Inflammatory macrophage treated with lipopolysaccharide for 4 hours (primary cell): ENCODE measurements around the gene SLC12A7.

ENCODE experiments used
- DNase-seq: peaks from one replicate; pipeline ENCODE4 v3.0.0-alpha.2; 2020

SLC12A7 gene

DNA sequence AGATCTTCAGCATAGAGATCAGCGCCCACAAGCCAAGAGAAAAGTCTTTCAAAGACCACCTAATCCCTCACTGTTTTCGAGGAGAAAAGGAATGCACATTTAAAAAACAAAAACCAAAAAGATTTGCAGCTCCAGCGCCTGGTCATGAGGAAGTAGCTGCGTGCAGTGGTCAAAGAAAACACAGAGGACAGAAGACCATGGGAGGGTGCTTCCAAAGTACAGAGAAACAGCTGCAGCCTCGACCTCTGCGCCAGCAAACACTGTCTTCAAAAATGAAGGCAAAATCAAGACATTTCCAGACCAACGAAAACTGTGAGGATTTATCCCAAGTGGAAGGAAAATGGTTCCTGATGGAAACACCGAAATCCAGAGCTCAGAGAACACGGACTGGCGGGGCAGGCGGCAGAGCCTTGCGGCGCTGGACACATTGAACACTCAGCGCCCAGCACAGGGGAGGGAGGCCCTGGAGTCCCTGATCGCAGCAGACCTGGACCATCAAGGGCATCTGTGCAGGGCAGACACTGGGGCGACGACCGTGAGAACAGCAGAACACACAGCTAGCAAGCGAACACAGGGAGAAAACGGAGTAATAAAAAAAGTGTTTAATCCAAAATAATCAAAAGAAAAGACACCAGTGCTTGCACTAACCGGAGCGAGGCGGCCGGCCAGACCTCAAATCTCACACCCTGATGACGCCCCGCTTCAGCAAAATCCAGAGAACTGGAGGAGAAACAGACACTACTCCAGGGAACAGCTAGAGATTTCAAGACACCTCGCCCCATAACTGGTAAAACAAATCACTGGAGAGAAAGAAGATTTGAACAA lies 12.6 kb upstream of the SLC12A7 start:
- no peak for DNase-seq

DNA sequence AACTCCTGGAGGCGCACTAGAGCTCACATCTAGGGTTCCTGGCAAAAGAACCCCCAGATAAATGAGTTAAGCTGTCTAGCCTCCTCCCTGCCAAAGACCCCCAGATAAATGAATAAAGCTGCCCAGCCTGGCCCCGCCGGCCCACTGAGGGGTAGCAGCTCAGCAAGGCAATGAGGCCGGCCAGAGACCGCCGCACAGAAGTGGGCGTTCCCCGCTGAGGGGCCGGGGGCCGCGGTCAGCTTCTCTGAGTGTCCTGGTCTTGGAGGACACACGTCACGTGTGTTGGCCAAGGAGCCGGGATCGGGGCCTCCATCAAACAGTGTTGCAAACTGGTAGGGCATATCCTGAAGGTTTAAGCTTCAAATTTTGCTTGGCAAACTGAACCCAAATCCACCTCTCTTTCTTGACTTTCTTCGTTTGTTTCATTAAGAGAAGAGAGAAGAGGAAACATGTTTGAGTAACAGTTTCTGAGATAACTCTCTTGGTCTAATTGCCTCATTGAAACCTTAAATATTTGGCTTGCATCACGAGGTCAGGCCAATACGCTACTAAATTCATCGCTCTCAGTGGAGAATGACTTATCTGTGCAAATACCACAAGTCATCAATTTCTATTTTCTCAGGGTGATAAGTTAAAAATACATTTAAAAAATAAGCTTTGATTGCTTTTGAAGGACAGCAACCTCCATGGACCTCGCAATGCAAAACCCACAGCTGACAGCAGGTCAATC lies 11.7 kb upstream of the SLC12A7 start:
- peak; percentile 14 for DNase-seq

- no peak for DNase-seq
These were observed 10.8 kb upstream of the SLC12A7 start for GRCh38 chr5:1122511-1123294.

DNA sequence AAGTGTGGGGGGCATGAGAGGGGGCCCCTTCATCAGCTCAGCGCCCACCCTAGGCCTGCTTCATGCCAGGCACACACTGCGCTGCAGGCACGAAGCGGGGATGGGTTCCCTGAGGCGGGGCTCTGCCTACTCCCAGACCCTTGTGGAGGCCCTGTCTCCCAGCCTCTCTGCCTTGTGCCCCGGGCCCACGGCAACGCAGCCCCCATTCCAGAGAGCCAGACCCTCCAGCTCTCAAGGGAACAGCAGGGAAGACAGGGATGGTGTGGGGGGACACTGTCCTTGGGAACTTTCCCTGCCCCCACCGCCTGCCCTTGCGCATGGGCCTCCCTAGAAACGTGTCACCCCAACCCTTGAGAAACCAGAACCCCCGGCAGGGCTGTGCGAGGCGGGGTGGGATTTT lies 10.0 kb upstream of the SLC12A7 start:
- DNase-seq = no peak

DNA sequence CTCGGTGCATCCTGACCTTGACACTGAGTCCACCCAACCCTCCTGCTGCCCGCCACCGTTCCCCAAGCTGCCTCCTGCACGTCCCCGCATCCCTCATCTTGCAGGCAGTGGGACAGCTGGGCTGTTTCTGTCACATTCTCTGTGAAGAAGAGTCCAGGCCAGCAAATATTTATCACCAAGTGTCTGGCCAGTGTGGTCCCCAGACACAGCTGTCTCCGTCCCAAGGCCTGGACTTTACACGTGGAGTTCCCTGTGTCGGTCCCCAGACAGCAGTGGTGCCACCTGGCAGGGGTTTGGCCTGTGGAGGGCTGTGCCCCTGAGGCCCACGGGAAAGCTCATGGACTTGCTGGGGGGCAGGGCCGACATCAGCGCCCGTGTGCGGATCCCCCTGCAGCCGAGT lies 9.2 kb upstream of the SLC12A7 start:
- no peak for DNase-seq

GRCh38 chr5:1120236-1120999 lies 8.6 kb upstream of the SLC12A7 start:
- no peak for DNase-seq

DNA sequence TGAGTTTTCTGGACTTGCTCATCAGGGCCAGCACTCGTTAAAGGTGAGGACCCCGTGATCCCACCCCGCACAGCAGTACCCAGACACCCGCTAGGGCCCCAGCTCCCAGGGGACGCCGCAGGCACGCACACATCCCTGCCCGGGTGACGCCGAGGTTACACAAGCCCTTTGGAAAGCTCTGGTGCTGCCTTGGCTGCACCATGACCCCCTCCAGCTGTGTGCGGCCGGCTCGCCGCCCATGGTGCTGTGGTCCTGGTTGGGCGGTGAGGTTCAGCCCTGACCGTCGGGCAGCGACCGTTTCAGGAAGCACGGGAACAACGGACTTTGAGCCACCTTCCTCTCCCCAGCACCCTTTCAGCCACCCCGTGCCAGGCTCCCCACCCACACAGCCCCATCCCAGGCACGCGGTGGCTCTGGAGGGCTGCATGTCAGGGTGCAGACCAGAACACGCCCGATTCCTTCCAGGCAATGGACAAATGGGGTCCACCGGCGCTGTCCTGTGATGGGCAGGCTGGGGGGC lies 7.5 kb upstream of the SLC12A7 start:
- DNase-seq = no peak

DNA sequence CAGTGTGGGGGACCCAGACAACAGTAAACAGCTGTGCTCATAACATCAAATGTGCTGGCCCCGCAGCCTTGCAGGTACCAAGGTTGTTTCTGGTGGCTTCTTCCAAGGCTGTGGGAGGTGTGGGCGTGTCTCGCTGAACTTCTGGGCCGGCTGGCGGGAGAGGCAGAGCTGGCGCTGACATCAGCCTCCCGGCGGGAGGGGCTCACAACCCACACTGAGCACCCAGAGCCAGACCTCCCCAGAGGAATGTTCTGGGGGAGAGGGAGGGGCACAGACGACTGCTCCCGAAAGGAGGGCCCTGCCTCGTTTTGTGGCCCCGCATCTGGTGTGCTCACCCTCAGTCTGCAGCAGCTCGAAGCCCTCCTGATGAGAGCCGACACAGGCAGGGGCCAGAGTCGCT lies 6.9 kb upstream of the SLC12A7 start:
- no peak for DNase-seq

- no peak for DNase-seq
These were observed 6.4 kb upstream of the SLC12A7 start for GRCh38 chr5:1118231-1118698.

- DNase-seq = no peak
These were observed 5.1 kb upstream of the SLC12A7 start for GRCh38 chr5:1116977-1117376.

GRCh38 chr5:1116109-1116740 lies 4.4 kb upstream of the SLC12A7 start:
- no peak for DNase-seq

DNA sequence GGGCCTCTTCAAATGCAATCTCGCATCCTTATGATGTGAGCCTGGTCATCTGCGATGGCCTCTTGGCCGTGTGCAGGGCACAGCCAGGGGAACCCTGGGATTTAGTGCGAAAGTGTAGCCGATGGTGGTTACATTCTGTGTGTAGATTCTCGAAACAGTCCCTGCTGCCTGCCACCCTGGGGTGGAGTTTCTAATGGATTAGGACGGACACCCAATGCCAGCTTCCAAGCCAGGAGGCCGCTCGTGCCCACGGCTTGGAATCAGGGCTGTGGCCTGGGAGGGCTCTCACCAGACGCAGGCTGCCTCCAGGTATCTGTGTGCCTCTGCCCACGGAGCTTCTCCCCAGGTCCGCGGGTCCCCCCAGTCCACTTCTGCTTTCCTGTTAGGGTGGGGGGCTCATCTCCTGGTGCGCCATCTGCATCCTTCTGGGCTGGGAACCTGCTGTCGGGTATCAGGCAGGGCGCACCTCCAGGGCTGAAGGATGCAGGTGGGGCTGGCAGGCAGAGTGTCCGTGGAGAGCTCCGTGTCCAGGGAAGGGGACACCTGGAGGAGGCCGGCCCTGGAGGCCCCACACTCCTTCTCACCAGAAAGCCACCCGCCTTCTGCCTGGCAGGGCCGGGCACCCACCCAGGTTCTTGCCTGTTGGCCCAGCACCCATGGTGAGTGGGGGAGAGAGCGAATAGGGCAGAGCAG lies 3.4 kb upstream of the SLC12A7 start:
- no peak for DNase-seq

- no peak for DNase-seq
These were observed 2.1 kb upstream of the SLC12A7 start for GRCh38 chr5:1113805-1114586.

GRCh38 chr5:1113332-1113690 lies 1.4 kb upstream of the SLC12A7 start:
- DNase-seq = no peak

- no peak for DNase-seq
These were observed 901 bp upstream of the SLC12A7 start for GRCh38 chr5:1112596-1113331.

GRCh38 chr5:1111241-1111726 lies 579 bp downstream of the SLC12A7 start:
- DNase-seq = peak; percentile 28

GRCh38 chr5:1110307-1111240 lies 1.3 kb downstream of the SLC12A7 start:
- DNase-seq = peak; percentile 32

DNA sequence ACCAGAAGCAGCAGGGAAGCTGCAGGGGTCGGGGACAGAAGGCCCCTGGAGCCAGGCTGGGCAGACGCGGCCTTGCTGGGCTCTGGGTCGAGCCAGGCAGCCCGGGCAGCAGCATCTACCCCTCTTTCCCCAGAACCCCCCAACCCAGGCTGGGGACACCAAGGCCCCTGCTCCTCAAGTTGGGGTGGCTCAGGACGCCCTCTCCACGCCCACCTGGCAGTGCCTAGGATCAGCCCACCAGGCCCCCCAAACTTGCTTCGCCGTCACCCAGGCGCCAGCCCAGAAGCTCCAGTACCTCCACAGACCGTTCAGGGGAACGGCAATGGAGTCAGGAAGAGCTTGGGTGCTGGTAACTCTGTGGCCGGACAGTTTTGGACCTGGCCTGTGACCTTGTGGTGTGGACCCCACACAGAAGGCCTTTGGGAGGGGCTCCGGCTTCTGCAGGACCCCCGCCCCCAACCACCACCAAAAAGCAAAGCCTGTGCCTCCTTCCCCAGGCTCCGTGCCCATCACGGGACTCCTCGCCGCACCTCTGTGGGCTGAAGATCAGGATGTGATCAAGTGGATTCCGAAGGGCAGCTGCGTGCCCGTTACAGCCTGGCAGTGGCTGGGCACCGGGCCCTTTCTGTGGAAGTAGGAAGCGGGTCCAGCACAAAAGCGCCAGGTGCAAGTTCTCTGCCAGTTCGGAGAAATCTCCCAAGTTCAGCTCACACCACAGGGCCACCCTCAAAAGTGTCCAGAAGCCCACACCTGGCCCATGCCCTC lies 2.1 kb downstream of the SLC12A7 start:
- no peak for DNase-seq
